Neutrophil (primary cell): ENCODE results near the gene ALDH16A1.
A peak's percentile ranks its signal among the peaks of the same experiment; 100 is the strongest.

Source experiments
- H3K27ac ChIP-seq: fragments of 200-600 bp; sonication (generic); 2 replicates; pipeline ENCODE4 v1.5.1; 2016; ENCODE audit warnings: mild to moderate bottlenecking, moderate library complexity
- H3K27me3 ChIP-seq: fragments of 200-600 bp; sonication (generic); 2 replicates; pipeline ENCODE4 v1.6.0; 2016; ENCODE audit warnings: mild to moderate bottlenecking
- H3K36me3 ChIP-seq: fragments of 200-600 bp; sonication (generic); 2 replicates; pipeline ENCODE4 v1.5.1; 2017
- H3K4me1 ChIP-seq, 2 experiments: fragments of 200-600 bp in 1 of 2; sonication (generic) in 1 of 2; 1 replicate in 1 of 2; 2 replicates in 1 of 2; pipeline versions ENCODE4 v1.5.1 to v1.6.1; 2013 to 2016; ENCODE audit warnings: low read depth in 1 of 2, low read length in 1 of 2, mild to moderate bottlenecking in 1 of 2, moderate library complexity in 1 of 2; ENCODE audit not compliant: control insufficient read depth in 1 of 2, insufficient read depth in 1 of 2
- H3K4me3 ChIP-seq, 2 experiments: fragments of 200-600 bp in 1 of 2; sonication (generic) in 1 of 2; 1 replicate in 1 of 2; 2 replicates in 1 of 2; pipeline ENCODE4 v1.5.1; 2013 to 2016; ENCODE audit warnings: low read depth in 1 of 2, low read length in 1 of 2, mild to moderate bottlenecking in 1 of 2, moderate library complexity in 1 of 2
- H3K9me3 ChIP-seq: fragments of 200-600 bp; sonication (generic); 2 replicates; pipeline ENCODE4 v1.5.1; 2016
- TF ChIP-seq, protein P1 (sequence below): fragments of 200-600 bp; sonication (generic); IDR thresholded peaks from 2 replicates; pipeline ENCODE4 v1.5.1; 2016; ENCODE audit warnings: antibody characterized with exemption

Gene ALDH16A1

DNA sequence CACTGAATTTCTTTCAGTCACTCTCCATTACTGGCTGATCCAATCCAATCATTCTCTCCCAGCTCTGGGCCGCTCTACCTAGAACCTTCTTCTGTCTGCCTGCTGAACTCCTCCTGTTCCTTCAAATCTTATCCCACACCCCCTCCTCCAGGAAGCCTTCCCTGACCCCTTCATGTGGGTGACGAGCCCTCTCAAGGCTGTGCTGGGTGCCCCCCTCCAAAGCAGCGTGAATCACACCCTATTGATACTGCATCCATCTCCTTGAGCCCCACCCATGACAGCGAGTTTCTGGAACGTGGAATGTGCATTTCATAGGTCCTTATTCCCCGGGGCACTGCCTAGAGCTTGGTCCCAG is 4.6 kb upstream of the ALDH16A1 start:
- no peak overlapping the region for H3K27ac ChIP-seq

GRCh38 chr19:49450405-49450804 is 2.6 kb upstream of the ALDH16A1 start:
- H3K36me3 ChIP-seq: peaks cover 16% of the 10 kb centered on the region
- no peaks in the 10 kb centered on the region for H3K9me3 ChIP-seq
- no peak overlapping the region for H3K4me3 ChIP-seq
- H3K27me3 ChIP-seq: no peaks in the 10 kb centered on the region
- H3K4me1 ChIP-seq: peaks cover 24 to 25% of the 10 kb centered on the region in 2 experiments
- H3K27ac ChIP-seq: peak overlapping the region; percentile 45
- TF ChIP-seq, protein P1, sequence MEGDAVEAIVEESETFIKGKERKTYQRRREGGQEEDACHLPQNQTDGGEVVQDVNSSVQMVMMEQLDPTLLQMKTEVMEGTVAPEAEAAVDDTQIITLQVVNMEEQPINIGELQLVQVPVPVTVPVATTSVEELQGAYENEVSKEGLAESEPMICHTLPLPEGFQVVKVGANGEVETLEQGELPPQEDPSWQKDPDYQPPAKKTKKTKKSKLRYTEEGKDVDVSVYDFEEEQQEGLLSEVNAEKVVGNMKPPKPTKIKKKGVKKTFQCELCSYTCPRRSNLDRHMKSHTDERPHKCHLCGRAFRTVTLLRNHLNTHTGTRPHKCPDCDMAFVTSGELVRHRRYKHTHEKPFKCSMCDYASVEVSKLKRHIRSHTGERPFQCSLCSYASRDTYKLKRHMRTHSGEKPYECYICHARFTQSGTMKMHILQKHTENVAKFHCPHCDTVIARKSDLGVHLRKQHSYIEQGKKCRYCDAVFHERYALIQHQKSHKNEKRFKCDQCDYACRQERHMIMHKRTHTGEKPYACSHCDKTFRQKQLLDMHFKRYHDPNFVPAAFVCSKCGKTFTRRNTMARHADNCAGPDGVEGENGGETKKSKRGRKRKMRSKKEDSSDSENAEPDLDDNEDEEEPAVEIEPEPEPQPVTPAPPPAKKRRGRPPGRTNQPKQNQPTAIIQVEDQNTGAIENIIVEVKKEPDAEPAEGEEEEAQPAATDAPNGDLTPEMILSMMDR: no peak

More for the DNA sequence above, 4.6 kb upstream of the ALDH16A1 start:
- Histone ChIP-seq H3K4me1 (peaks cover 21 to 22% of the 10 kb centered on the region in 2 experiments), H3K36me3 (peaks cover 16% of the 10 kb centered on the region), H3K27me3 (no peaks in the 10 kb centered on the region), H3K4me3 (no peak overlapping the region), H3K9me3 (no peaks in the 10 kb centered on the region)
- TF ChIP-seq, protein P1: no peak

DNA sequence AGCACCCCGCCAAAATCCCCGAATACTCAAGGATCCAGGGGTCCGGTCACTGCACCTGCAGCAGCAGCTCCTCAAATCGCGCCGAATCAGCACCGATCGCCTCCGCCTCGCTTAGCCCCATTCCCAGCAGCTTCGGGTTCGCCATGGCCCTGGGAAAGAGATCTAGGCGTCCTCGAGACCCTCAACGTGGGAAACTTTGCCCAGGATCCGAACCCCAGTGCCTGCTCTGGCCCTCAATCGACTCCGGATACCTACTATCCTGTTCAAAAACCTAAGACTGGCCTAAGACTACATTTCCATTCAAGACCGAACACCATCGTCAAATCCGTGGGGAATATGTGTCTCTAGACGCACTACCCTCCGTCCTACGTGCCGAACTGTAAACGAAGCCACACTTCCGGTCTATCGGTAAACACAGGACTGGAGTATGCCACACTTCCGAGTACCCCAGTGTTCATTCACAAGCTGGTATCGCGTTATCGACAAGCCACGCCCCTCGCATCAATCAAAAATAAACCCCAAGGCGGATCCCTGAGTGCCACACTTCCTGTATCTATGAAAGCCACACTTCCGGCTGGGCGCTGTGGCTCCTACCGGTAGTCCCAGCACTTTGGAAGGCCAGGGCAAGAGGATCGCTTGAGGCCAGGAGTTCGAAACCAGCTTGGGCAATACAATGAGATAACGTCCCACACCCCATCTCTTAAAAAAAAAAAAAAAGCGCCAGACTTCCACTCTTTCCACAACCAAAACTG is 1.4 kb upstream of the ALDH16A1 start, which contains the start of gene PIH1D1:
Gene PIH1D1 (minus strand): TSS at position 385 of the 752 bp plus-strand sequence. CDS start 240 bp downstream, at position 145.
- H3K36me3 ChIP-seq: peaks cover 13% of the 10 kb centered on the region
- no peaks in the 10 kb centered on the region for H3K27me3 ChIP-seq
- no peaks in the 10 kb centered on the region for H3K9me3 ChIP-seq
- H3K27ac ChIP-seq: peak within 1 kb of the TSS; percentile 88
- H3K4me1 ChIP-seq: peaks cover 24 to 25% of the 10 kb centered on the region in 2 experiments
- peak within 1 kb of the TSS; percentile 83 to 97 for H3K4me3 ChIP-seq
- TF ChIP-seq, protein P1: peak; percentile 10

GRCh38 chr19:49453757-49454240 is 774 bp downstream of the ALDH16A1 start:
- Histone ChIP-seq H3K4me3 (peak overlapping the region; percentile 83 to 97), H3K4me1 (peaks cover 24 to 25% of the 10 kb centered on the region in 2 experiments), H3K27ac (peak overlapping the region; percentile 88), H3K27me3 (no peaks in the 10 kb centered on the region), H3K36me3 (no peaks in the 10 kb centered on the region), H3K9me3 (no peaks in the 10 kb centered on the region)
- TF ChIP-seq, protein P1: no peak

DNA sequence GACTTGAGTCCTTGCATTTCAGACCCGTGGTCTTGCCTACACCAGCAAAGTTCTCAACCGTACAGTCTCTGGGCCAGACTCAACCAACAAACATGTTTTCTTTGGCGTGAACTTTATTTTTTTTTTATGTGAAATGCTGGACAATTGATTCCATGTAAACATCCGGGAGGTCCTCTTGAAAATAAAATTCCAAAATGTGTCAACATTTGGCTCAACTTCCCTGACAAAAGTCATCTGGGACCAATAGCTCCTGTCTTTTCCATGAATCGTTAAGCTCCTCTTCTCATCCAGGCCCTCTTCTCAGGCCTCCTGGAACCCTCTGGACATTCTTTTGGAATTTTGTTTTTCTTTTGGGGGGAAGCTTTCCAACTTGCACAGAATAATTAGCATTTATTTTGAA is 2.7 kb downstream of the ALDH16A1 start:
- no peaks in the 10 kb centered on the region for H3K27me3 ChIP-seq
- H3K36me3 ChIP-seq: peaks cover 7% of the 10 kb centered on the region
- H3K4me3 ChIP-seq: no peak overlapping the region
- TF ChIP-seq, protein P1: no peak
- H3K9me3 ChIP-seq: no peaks in the 10 kb centered on the region
- H3K27ac ChIP-seq: no peak overlapping the region
- peaks cover 24 to 25% of the 10 kb centered on the region in 2 experiments for H3K4me1 ChIP-seq
